Superior temporal gyrus (tissue), 1 donor: Measurements from ENCODE around the gene CXCR4.
"Not testable (repeated sequence)": the region's sequence is repeated elsewhere in the genome, so short reads cannot be mapped to it uniquely, and the experiment has no call there.

Experiments
- DNase-seq: peaks from one replicate; pipeline ENCODE4 v3.0.0-alpha.2; 2016; ENCODE audit errors: extremely low spot score

CXCR4 gene

DNA sequence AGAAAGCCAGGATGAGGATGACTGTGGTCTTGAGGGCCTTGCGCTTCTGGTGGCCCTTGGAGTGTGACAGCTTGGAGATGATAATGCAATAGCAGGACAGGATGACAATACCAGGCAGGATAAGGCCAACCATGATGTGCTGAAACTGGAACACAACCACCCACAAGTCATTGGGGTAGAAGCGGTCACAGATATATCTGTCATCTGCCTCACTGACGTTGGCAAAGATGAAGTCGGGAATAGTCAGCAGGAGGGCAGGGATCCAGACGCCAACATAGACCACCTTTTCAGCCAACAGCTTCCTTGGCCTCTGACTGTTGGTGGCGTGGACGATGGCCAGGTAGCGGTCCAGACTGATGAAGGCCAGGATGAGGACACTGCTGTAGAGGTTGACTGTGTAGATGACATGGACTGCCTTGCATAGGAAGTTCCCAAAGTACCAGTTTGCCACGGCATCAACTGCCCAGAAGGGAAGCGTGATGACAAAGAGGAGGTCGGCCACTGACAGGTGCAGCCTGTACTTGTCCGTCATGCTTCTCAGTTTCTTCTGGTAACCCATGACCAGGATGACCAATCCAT lies 2.7 kb downstream of the CXCR4 start:
- DNase-seq, result no peak

GRCh38 chr2:136114382-136114781 lies 3.6 kb downstream of the CXCR4 start:
- no peak for DNase-seq

DNA sequence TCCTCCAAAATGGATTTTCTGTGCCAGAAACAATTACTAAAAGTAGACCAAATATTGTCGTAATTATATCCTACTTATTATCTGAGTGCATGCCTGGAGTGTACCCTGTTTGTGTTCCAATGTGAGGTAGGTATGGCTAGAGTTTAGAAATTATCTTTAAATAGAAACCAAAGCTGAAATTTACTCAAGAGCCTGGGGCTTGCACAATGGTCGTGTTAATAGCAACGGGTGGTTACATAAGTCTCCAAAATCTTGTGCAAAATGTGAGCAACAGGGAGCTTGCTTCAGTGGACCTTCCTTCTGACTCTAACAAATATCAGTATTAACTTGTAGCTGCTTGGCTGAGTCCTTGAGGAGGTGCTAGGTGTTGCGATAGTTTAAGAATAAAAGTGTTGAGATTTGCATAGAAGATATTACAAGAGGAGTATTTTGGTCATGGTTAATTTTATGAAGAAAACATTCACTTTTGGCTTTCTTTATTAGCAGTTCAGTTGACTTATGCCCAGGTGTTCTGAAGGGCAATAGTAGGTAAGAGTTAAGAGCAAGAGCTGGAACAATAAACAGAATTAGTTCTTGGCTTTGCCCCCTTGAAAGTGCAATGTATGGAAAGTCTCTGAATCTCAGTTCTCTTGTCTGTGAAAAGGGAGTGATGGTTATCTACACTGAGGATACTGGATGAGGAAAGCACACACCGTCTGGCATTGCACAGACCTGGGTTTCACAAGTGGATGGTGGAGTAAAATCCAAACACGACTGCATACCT lies 4.6 kb downstream of the CXCR4 start:
- DNase-seq, result no peak

DNA sequence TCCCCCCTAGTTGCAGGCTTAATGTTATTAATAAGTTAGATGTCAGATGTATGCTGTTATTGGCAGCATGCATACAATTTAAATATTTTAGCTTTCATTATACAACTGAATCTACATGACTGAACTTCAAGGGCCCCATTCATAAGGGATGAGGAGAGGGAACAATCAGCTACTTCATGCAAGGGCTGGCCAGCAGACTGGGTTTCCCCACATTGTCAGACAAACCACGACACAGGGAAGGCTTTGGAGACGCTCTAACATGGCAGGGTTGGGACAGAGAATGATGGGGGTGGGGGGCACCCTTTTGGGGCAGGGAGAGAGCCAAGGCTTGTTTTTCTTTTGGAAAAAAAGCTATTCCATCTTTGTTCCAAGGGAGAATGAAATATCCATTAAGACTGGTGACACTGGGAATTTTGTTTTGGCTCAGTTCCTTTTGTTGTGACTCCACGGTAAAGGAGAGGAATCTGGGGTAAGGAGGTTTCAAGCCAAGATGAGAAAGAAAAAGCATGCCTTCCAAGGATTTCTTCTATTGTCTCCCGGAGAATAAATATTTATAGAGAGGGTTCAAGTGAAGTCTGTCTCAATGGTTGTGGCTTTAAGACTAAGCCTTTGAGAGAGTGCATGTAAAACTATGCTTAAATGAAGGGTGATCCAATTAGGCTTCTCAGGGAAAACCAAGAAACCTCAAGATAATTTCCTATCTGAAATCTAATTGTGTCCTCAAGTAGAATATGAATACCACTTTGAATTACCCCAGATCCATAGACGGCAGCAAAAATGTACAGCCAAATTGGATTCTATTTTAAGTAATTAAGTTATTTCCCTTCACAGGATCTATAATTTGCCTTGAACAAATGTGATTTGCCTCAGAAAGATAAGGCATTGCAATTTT lies 5.4 kb downstream of the CXCR4 start:
- peak; percentile 79 for DNase-seq

GRCh38 chr2:136111711-136112110 lies 6.2 kb downstream of the CXCR4 start:
- DNase-seq, result no peak

DNA sequence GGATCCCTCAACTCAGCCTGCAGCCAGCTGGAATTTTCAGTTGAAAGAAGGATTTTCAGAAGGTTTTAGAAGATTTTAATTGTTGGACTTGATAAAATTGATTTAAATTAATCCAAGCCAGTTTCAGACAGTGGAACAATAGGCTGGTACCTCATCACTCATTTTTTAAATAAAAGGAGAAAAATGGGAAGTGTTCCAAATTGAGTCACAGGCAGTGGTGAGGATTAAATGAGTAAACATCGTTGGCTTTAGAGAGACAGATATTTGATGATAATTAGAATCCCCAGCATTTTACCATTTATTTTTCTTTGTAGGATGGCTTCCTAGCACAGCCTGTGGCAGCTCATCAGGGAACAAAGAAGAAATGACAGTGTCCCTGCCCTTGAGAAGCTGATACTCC lies 7.4 kb downstream of the CXCR4 start:
- no peak for DNase-seq

DNA sequence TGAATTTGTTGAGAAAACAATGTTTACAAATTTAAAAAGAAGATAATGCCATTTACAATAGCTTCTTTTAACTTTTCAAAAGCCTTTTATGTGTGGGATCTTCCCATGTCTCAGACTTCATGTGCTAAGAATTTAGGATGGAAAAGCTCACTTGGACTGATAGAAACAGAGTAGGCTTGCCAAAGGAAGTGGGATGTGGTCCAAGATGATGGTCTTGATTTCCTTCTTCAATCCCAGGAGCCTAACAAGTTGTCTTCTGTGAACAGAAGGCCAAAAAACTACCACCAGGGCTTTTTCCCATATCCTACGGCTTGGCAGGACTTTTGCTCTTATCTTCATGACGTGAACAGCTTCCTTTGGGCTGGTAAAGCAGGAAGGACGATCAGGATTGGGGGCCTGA lies 9.5 kb downstream of the CXCR4 start:
- DNase-seq, result no peak

DNA sequence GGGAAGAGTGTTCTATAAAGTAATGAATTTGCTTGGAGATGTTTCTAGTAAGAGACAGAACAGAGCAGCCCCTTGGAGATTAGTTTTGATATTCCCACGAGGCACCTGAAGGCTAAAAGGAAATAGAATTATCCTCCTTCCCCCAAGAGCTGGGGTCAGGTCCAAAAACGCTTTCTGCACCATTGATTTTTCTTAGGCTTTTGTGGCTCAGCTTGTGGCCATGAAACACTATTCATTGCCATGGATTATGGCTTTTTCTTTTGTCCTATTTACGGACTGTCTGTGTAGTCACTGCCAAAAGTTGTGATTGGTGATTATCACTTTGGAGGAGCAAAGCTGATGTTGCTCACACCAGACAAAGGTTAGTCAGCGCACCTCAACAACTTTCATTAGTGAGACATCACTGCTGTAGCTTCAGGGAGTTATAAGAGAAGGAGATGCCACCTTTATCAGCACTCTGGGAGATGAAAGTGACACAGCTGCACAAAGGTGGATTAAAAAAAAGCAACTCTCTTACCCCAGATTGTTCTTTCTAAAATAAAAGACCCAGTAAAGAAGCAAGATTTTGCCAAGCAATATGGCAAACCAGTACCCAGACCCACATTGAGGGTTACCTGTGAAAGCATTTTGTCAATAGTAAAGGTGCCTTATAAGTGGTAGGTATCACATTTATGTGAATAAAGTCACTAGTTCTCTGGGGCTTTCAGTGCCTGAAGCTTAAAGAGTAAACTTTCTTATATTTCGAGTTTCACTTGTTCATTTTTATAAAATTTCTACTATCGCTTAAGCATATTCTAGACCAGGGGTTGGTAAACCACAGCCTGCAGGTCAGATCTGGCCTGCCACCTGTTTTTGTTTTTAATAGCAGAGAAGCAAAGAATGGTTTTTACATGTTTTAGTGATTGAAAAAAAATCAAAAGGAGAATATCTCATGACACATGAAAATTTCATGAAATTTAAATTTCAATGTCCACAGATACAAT lies 10.6 kb downstream of the CXCR4 start:
- DNase-seq, result no peak

GRCh38 chr2:136106505-136106904 lies 11.4 kb downstream of the CXCR4 start:
- DNase-seq, result no peak

- DNase-seq, result no peak
Observed at GRCh38 chr2:136104977-136105376, 13.0 kb downstream of the CXCR4 start.

GRCh38 chr2:136101042-136101441 lies 16.9 kb downstream of the CXCR4 start:
- no peak for DNase-seq

DNA sequence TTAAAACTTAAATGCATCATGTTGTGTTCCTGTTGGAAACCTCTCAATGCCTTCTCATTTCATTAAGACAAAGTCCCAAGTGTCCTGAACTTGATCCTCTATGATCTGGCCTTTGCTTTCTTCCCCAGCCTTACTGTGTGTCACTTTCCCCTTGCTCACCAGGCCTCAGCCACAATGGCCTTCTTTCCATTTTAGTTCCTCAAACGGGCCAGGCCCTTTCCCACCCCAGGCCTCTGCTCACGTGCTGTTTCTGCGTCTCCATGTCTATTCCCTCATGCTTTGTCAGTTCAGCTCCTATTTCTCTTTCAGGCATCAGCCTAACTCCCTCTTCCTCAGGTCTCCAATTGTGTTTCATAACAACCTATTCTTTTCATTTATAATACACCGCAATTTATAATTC lies 19.5 kb downstream of the CXCR4 start:
- DNase-seq, result no peak

DNA sequence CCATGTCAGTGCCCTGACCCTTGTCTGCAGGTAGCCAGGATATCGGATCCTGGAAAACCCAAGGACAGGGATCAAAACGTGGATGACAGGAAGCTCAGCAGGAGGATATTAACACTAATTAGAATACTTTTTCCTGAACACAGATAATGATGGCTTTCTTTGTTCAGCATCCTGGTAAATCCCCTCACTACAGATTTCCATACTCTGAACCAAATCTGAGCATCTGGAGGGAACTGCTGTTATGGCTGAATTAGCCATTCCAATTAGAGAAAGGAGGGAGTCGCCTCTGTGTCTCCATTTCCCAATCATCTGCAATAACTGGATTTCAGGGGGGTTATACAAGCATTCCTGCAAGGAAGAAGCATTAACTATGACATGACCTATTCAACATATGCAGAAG lies 24.4 kb downstream of the CXCR4 start:
- no peak for DNase-seq

DNA sequence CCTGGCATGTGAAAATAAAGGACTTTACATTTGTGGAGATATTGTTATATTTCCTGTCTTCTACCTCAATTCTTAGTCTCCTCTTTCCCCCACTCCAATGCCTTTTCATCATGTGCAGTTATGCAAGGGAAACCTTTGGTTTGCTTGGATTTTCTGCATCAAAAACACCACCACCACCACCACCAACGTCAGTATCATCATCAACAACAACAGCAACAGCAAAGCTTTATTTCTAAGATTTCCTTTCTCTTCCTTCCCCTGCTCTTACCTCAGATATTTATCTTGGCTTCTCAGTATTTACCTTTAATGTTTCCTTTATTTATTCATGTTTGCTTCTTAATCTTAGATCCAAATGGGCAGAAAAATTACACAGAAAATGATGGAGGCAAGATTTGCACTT lies 26.1 kb downstream of the CXCR4 start:
- no peak for DNase-seq

DNA sequence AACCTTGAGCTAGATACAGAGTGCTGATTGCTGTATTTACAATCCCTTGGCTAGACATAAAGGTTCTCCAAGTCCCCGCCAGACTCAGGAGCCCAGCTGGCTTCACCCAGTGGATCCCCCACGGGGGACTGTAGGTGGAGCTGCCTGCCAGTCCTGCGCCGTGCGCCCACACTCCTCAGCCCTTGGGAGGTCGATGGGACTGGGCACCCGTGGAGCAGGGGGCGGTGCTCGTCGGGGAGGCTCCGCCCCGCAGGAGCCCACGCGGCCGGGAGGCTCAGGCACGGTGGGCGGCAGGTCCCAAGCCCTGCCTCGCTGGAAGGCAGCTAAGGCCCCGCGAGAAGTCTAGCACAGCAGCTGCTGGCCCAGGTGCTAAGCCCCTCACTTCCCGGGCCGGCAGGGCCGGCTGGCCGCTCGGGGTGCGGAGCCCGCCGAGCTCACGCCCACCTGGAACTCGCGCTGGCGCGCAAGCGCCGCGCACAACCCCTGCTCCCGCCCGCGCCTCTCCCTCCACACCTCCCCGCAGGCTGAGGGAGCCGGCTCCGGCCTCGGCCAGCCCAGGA lies 30.0 kb downstream of the CXCR4 start:
- not testable (repeated sequence) for DNase-seq

DNA sequence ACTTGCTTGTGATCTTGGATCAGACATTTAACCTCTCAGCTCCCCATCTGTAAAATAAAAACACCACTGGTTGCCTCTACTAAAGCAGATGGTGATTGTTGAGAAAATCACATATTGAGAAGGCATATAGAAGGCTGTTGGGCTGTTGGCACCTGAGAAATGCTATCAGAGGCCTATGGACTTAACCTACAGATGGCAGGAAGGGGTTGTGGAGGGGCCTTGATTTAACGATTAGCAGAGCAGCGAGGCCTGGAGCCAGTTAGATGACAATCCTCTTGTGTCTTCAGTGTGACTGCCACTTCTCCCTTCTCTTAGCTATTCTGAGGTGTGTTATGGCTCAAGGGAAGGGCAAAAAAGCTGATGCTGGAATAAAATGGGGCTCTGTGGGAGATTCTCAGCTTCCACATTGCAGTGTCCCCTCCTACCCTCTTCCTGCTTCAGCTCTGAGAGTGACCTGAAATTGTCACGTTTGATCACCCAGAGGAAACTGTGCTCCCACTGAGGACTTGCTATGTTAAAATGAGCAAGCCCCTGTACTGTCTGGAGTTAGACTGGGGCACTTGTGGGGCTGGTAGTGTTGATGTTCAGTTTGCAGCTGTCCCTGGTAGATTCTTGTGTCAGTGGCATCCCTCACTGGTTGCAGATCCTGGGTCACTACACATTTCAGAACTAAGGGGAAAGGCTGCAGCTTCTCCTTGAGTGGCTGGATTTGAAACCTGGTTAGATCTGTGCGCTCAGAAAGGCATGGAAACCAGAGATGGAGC lies 31.5 kb downstream of the CXCR4 start:
- no peak for DNase-seq

DNA sequence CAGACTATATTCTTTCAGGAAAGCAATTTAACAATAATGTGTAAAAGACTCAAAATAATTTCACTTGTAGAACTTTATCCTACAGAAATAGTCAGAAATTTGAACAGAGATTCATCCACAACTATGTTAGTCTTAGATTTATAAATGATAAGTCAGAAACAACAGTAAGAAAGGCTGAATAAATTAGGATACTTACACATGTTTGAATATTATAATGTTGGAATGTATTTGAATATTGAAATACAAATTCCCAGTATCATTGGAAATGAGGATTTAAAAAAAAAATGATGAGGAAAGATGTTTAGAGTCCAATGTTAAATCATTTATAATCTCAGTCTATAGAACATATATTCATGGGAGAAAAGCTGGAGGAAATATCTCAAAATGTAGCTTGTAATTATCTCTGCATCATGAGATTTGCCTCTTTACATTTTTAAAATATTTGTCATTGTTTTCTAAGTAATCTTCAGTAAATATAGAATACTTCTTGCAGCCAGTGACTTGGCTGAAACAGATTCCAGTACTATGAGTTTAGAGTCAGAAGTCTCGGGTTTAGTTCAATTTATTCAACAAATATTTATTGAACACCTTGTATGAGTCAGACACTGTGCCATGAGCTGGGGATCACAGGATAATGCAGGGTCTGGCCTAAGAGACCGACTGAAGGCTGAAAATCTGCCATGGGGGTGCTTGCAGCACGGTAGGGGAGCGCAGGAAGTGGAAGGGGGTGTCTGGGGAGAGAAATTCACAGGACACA lies 32.3 kb downstream of the CXCR4 start:
- DNase-seq, result no peak

- DNase-seq, result no peak
Observed at GRCh38 chr2:136081582-136082210, 36.3 kb downstream of the CXCR4 start.

DNA sequence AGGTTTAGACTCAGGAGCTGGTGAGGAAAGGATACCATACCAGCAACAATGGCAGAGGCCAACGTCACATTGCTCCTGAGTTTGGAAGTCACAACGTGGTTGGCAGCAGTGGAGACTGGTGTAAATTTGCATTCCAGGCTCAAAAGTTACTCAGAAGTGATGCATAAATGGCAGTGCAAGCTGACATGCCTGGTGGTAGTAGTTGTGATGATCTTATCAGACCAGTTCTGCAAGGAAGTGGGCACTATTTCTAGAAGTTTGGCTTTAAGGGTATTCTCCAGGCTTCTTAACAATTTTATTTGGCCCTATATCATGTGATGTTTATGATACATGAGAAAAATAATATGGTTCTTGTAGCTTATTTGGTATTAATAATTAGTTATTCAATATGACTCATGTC lies 37.8 kb downstream of the CXCR4 start:
- DNase-seq, result no peak
